Right forelimb (tissue), 1 donor: ENCODE data around the gene FOXO6.

ENCODE experiments used
- DNase-seq: peaks from one replicate; pipeline ENCODE4 v3.0.0-alpha.2; 2018

The FOXO6 gene

DNA sequence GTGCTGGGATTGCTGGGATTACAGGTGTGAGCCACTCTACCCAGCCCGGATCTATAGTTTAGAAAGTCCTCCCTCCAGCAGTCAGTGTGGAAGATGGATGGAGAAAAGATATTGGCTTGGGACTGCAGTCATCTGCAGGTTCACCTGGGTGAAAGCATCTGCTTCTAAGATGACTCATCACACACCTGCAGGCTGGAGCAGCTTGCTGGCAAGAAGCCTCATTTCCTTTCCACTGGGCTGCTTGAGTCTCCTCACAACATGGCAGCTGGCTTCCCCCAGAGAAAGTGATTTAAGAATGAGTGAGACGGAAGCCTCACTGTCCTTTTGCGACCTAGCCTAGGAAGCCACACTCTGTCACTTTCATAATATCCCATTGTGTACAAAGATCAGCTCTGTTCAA is 50.0 kb downstream of the FOXO6 start:
- DNase-seq: no peak

DNA sequence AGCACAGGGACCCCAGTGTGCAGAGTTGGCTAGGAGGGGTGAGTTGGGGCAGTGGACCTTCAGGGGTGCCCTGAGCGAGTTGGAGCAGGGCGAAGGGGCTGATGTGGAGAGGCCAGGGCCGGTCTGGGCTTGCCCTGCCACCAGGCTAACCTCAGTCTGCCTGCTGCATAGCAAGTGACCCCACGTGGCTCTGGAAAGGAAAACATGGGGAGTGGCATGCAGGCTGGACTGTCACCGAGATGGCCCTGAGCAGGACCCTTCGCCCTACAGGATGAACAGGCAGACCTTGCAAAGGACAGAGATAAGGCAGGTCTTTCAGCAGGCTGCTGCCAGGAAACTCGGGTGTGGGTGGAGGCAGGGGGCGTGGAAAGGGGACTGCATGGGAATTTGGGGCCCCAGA is 51.5 kb downstream of the FOXO6 start:
- no peak for DNase-seq

DNA sequence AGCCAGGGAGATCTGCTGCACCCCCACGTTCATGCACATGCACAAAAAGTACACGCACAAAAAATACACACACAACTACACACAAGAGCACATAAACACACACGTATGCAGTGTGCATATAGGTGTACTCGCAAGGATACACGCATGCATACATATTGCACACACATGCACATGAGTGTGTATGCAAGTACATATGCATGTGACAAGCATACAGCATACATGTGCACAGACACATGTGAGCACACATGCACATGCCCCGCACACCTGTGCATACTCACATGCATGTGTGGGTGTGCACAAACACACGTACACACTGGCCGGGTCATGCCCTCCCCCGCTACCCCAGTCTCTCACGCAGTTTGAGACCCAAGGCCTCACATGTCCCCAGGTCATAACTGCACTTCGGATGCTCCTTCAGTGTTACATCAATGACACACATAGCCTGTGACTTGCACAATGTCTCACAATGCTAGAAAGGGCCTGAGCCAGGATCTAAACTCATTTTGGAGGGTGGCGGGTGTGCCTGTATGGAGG is 52.6 kb downstream of the FOXO6 start:
- no peak for DNase-seq

DNA sequence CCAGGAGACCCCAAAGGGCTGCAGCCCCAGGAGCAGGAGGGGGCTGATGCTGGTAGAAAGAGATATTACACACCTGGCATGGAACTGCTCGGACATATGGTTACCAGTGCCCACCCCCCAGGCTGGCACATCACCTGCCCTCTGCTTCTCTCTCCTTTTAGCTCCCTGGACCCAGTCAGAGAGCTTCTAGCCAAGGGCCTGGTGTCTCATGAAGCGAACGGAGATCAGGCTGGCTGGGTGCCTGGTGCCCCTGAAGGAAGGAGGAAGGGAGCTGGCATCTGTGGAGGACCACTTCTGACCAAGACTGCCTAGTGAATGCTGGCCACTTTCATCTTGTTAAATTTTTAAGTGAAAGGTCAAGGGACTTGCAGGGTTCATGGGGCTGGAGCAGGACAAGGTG is 53.1 kb downstream of the FOXO6 start:
- no peak for DNase-seq

DNA sequence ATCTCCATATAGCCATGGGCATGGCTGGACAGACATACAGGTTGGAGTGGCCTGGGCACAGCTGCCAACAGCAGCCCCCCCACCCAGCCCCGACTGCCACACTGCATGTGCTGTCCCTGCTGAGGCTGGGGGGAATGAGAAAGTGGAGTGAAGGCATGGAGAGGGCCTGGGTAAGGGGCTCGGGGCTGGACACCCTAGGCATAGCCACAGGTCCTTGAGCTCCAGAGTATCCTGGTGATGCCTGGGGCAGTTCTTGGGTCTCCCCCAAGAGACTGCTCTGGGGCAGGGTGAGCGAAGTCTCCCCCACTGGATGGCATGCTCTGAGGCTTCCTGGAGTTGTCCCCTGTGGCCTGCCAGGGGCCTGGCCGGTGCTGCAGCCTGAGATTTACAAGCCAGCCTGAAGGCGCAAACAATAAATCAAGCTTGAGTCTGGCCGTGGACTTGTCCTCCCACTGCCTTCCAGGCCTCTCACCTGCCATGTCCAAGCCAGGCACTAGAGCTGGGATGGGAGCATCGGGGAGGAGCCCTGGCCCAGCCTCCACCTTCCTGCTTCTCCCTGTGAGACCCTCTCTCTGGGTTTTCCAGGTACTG is 53.6 kb downstream of the FOXO6 start:
- DNase-seq: no peak

DNA sequence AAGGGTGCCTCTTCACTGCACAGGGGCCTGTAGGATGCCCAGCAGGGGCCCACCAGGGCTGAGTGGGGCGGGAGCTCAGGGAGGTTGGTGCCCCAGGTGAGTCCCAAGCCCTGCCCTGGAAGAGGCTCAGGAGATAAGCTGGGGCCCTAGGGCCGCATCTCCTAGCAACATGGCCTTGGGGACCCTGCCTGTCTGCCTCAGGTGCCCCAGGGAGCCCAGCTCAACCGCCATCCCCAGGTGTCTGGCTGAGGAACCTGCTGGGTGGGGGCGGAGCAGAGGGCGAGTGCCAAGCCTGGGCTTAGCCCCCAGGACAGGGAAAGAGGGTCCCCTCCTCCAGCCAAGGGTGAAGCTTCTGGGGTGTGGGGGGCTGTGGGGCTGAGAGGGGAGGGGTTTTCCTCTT is 54.8 kb downstream of the FOXO6 start:
- DNase-seq: no peak

DNA sequence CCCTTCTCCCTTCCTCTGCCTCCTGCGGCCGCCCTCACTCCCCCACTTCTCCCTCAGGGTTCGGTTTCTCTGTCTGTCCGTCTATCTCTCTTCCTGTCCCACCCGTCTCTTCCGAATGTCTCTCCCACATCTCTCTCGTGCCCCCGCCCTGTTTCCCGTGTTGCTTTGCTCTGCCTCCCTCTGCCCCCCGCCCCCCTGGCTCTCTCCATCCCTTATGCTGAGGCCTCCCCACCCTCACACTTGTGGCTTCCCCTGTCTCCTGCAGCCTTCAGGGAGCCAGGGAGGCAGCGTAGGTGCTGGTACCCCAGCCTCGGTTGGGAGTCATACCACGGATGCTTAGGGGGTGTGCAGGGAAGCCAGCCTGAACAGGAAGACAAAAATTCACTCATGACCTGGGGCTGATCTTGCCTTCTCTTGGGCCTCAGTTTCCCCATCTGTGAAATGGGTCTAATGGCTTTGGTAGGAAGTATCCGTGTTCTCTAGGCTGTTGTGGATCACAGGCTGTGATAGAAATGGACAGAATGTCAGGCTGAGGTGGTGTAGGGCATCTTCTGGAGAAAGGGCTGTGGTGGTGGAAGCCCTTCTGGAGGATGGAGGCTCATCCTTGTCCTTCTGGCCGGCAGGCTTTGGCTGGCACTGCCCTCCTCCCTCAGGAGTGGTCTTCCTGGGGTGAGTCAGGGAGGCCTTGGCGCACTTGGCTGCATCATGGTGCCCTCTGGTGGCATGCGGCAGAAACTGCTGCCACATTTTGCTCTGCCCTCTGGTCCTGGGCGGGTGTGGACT is 55.5 kb downstream of the FOXO6 start:
- DNase-seq: peak; percentile 84

DNA sequence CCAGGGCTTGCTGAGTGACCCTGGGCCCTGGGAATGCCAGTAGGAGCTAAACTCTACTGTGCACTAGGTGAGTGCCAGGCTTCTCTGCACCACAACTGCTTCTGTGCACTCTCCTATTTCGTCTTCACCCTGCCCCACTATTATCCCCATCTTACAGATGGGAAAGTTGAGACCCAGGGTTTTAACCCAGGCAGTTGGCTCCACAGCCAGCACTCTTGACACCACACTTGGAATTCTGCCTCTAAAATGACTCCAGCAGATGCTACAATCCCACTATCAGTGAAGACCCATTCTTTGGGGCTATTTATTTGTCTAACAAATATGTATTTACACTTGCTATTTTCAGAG is 56.1 kb downstream of the FOXO6 start:
- DNase-seq: no peak

DNA sequence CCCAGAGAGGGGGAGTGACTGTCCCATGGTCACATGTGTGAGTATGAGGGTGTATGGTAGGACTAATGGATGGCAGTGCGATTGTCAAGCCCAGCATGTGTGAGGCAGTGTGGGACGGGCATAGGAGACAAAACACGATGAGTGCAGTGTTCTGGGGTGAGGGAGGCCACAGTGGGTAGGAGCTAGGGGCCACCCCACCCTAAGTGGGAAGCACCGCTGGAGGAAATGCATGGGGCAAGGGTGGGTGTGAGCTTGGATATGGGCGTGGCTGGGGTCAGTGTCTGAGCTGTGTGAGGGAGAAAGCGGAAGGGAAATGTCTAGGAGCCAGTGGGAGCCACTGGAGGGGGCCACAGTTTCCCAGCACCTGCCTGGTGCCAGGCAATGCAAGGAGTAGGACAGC is 56.5 kb downstream of the FOXO6 start:
- DNase-seq: no peak

DNA sequence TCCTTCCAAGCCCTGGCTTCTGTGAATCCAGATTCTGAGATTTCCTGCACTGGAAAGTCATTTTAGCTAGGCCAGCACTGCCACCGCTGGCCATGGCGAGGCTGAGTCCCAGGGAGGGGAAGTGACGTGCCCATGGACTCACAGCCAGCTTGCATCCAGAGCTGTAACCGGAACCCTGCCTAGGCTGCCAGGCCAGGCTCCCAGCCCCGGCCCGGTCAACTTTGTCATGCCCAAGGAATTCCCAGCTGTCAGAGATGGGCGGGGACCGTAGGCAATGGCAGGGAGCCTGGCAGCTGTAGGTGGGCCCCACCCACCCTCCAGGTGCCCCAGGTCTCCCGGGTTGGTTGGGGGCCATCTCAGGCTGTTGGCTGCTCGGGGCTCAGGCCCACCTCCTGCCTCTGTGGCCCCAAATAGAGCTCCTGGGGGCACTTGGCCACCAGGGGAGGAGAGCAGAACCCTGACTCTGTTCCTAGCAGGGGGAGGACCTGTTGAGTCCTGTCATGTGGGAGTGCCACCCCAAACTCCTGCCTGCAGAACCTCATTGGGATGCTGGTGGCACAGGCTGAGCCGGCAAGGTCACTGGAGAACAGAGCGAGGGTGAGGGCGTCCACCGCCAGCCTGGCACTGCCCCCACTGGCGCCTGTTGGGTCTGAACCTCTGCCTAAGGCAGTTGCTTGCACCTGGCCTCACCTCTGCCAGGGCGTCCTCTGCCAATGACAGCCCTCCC is 57.8 kb downstream of the FOXO6 start:
- DNase-seq: peak; percentile 86

DNA sequence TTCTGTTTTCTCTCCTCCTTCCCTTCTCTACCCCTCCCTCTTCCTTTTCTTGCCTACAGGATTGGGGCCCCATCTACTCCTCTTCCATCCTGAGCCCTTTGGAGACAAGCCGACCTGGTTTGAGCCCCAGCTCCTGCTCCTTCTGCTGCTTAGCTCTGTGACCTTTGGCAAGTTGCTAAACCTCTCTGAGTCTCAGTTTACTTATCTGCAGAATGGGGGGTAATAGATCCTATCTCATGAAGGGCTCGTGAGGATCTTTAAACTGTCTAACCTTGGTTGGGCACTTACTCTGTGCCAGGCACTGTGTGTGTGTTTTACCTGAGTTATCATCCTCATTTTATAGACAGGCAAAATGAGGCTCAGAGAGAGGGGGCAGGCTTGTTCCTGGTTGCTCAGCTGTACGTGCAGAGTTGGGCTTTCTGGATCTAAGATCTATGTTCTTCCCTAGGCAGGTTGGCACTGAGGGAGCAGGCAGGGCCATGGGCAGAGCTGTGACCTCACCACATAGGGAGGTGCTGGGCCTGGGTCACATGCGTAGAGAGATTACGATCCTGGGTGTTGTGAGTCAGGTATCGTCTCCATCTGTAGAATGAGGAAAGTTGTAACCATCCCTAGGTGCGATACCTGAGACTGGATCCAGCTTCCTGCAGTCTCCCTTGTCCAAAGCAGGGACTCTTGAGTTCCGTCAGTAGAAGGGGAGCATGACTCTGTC is 58.5 kb downstream of the FOXO6 start:
- no peak for DNase-seq

DNA sequence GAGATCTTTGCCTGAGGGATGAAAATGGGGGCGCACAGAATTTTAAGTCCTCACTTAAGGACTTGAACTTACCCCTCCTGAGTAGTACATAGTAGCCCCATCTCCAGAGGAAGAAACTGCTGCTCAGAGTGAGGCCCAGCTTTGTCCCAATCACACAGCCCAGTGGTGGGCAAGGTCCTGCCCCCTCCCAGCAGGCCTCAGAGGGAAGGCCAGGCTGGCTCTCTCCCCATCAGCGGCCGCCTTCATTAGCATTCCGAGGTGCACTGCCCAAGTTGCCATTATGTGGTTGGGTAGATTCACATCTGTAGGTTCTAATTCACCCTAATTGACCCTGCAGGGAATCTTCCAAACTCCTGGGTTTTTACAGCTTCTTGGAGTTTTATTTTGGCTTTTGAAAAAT is 59.1 kb downstream of the FOXO6 start:
- no peak for DNase-seq

DNA sequence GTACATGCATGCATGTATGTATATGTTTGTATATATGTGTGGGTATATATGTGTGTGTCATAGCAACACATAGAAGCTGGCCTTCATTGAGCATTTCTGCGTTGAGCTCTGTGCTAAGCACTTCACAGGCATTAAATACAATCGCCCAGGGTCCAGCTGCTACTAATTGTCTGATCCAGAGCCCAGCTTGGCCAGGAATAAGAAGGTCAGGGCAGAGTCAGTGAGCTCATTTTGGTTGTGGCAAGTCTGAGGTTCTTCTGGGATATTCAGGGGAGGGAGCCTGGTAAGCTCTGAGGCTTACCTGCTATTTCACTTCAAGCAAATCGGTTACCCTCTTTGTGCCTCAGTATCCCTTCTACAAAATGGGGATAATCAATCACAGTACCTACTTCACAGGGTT is 59.6 kb downstream of the FOXO6 start:
- no peak for DNase-seq

DNA sequence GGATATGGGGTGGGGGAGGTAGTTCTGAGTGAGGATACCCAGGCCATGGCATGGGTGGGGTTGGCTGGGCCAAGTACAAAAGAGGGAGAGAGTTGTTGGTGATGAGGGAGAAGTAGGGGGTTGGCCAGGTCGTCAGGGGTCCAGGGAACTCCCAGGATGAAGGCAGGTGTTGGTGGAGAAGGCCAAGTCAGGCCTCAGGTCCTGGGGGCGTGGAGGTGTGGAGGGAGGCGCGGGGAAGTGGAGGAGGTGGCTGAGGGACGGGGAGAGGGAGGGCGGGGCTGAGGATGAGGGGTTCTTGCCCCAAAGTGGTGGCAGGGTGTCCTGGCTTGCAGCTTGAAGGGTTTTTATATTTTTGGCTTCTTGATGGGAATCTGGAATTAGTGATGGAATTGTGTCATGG is 61.1 kb downstream of the FOXO6 start:
- DNase-seq: no peak

DNA sequence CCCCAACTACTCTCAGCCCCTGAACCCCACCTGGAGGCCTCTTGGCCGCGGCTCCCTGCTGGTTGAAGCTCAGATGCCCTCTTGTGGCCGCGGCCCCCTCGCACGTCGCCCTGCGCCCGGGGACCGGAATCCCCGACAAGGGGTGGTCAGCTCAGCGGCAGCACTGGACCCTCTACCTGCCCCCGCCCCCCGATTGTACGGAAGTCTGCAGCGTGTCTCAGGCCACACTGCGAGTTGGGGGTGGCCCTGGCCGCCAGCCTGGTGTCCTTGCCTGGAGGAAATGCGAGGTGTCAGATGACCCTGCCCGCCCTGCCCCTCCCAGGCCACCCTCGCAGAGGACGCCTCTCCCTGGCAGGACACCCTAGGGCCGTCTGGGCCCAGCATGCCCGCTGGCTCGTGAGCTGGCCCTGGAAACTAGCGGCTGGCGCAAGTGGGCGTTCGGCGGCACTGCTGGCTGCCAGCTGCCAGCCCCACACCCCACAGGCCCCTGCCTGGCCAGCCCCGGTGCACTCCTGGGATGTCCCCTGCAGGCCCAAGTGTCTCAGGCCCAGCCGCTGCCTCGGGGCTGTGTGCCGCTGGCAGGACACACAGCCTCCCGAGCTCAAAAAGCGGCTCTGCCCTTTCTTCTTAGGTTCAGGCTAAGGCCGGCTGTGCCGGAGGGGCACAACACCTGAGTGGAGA is 62.4 kb downstream of the FOXO6 start:
- DNase-seq: no peak

DNA sequence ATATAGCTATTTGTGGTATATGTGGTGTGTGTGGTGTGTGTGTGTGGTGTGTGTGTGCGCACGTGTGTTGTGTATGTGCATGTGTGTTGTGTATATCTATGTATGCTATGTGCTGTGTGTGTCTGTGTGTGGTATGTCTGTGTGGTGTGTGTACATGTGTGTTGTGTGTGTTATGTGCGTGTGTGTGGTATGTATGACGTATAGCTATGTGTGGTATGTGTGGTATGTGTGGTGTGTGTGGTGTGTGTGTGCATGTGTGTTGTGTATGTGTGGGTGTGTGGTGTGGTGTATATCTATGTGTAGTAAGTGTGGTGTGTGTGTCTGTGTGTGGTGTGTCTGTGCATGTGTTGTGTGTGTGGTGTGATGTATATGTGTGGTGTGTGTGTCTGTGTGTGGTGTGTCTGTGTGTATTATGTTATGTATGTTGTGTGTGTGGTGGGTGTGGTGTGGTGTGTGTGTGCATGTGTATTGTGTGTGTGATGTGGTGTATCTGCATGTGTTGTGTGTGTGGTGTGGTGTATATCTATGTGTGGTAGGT is 63.4 kb downstream of the FOXO6 start:
- DNase-seq: no peak

DNA sequence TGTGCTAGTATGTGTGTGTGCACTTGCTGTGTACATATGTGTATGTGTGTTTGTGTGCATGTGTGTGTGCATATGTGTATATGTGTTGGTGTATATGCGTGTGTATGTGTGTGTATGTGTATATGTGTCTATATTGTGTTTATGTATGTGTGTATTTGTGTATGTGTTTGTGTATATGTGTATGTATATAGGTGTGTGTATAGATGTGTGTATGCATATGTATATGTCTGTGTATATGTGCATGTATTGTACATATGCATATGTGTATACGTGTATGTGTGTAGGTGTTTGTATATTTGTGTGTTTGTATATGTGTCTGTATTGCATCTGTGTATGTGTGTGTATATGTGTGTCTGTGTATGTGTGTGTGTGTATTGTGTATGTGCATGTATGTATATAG is 64.1 kb downstream of the FOXO6 start:
- DNase-seq: no peak

DNA sequence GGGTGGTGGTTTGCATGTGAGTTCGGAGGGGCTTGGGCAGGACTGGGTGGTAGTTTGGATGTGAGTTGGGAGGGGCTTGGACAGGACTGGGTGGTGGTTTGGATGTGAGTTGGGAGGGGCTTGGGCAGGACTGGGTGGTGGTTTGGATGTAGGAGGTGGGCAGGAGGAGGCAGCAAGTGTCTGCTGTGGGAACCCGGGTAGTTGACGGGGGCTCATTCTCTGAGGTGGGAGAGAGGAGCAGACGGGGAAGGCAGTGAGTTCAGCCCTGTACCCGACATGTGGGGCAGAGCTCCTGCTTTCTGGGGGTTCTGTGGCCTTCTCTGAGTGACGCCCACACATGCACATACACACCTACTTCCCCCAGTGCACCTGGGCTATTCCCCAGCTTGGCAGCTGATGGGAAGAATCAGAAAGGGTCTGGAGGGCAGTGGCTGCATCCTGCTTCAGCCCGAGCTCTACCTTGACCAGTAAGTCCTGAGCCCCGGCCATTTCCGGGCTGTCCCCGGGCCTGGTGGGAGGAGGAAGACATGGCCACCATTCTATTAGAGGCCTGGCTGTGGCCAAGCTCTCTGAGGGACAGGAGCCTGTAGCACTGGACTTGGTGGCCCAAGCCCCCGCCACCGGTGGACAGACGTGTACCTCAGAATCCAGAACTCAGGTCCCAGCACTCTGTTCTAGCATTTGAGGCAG is 65.1 kb downstream of the FOXO6 start:
- no peak for DNase-seq

DNA sequence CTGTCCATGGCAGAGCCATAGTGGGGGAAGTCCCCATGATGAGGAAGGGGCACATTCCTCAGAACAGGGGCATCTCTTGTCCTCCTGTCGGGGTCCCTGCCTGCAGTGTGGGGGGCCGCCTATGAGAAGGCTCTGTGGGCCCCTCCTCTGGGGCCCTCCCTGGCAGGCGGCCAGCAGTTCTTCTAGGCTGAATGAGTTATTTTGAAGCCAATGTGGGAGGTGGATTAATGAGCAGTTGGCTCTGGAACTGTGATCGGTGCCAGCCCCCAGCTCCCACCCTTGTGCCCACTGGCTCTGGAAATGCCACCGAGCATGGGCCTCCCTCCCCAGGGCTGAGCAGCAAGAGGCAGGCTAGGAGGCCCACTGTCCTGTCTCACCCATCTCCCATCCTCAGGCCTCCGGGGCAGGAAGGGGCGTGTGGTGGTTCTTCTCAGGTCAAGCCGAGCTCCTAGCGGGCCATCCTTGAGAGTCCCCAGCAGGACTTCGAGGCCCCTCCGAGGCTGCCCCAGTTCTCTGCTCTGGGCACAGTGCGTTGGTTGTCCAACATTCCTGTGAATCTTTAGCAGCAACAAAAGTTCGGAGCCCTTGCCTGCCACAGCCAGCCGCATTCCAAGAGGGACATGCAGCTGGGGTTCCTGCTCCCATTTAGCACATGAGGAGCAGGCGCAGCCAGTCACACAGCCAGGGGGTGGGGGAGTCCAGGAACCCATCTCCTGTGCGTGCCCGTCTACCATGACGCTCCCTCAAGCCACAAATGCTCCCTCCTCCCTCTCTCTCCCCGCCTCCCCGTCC is 66.1 kb downstream of the FOXO6 start:
- DNase-seq: no peak

DNA sequence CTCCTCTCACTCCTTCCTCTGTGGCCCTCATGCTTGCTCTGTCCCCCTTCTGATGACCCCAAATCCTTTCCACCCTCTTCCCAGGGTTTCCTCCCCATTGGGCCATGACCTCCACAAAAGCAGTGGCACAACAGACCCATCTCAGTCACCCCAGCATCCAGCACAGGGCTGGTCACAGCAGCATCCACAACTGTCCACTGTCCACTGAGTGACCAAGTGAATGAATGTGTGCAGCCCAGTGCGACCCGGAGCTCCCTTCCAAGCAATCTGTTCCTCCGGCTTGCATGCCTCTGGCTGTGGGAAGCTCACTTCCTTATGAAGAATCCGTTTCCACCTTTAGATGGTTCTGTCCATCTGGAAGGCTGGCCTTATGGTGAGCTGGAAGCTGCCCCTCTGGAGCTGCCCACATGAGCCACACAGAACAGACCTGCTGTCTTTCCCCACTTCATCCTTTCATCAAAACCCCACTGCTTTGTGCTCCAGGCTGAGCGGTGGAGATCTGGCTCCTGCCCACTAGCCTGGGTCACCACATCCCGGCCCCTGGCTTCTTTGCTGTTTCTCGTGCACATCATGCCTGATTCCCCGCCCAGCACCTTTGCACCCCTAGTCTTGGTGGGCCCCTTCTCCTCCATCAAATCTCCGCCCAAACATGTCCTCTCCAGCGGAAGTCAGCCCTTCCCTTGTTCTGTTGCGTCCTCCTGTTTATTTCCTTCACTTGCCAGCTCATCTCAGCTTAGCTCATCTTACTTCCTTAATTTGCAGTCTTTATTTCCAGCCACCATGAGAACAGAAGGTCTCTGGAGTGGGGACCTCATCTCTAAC is 66.9 kb downstream of the FOXO6 start:
- DNase-seq: no peak
